Cardiac fibroblast (primary cell): ENCODE measurements around the gene PRPF38B.

Source experiments
- DNase-seq, 2 donors: peaks; one replicate each; pipeline versions ENCODE4 v3.0.0 to v3.0.0-alpha.2; 2010; ENCODE audit warnings: low read depth in 2 of 2
- H3K4me3 ChIP-seq, 2 donors: replicated peaks in 1 of 2; 1 replicate in 1 of 2; 2 replicates in 1 of 2; pipeline ENCODE4 v1.5.1; 2011; ENCODE audit warnings: low read depth in 2 of 2, low read length in 2 of 2, mild to moderate bottlenecking in 2 of 2, moderate library complexity in 1 of 2
- TF ChIP-seq, protein P1 (sequence below): IDR thresholded peaks from one replicate; pipeline ENCODE4 v1.5.1; 2011; ENCODE audit warnings: low read depth, mild to moderate bottlenecking, low read length, inconsistent platforms

Gene PRPF38B

DNA sequence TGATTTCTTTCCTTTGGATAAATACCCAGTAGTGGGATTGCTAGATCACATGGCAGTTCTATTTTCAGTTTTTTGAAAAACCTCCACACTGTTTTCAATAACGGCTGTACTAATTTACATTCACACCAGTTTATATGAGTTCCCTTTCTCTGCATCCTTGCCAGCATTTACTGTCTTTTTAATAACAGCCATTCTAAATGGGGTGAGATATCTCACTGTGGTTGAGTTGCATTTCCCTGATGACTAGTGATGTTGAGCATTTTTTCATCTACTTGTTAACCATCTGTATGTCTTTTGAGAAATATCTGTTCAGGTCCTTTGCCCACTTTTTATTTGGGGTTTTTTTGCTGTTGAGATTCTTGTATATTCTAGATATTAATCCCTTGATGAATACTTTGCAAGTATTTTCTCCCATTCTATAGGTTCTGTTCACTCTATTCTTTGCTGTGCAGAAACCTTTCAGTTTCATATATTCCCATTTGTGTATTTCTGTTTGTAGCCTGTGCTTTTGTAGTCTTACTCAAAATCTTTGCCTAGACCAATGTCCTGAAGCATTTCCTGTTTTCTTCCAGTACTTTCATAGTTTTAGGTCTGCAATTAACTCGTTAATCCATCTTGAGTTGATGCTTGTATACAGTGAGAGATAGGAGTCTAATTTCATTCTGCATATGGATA, 38.5 kb upstream of the PRPF38B start:
- TF ChIP-seq, protein P1, sequence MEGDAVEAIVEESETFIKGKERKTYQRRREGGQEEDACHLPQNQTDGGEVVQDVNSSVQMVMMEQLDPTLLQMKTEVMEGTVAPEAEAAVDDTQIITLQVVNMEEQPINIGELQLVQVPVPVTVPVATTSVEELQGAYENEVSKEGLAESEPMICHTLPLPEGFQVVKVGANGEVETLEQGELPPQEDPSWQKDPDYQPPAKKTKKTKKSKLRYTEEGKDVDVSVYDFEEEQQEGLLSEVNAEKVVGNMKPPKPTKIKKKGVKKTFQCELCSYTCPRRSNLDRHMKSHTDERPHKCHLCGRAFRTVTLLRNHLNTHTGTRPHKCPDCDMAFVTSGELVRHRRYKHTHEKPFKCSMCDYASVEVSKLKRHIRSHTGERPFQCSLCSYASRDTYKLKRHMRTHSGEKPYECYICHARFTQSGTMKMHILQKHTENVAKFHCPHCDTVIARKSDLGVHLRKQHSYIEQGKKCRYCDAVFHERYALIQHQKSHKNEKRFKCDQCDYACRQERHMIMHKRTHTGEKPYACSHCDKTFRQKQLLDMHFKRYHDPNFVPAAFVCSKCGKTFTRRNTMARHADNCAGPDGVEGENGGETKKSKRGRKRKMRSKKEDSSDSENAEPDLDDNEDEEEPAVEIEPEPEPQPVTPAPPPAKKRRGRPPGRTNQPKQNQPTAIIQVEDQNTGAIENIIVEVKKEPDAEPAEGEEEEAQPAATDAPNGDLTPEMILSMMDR = no peak
- DNase-seq = no peak
- H3K4me3 ChIP-seq = no peak overlapping the region

DNA sequence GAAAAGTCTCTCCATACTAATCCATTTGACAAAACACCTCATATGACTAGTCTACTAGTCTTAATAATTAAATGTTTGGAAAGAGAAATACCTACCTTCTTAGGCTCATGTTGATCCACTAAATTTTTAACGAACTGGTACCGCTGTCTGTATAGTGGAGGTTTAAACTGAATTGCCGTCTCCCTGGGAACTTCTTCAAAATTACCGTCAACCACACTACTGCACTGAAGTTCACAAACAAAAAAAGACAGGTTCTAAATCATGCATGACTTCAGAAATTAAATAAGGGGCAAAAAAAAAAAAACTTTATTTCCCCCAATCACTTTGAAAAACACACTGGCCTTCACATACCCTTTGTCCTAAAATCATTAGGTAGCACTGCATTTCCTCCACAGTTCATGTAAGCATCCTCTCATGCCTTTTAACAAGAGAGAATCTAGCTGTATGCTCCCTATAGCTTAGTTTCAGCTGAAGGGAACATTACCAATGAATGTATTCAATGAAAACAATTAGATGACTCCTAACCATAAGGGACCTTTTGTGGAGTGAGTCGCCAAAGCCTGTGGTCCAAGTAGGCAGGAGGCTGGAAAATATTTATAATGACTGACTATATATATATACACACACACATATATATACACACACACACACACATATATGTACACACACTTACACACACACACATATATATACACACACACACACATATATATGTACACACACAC, 34.6 kb upstream of the PRPF38B start:
- TF ChIP-seq, protein P1 = no peak
- no peak for DNase-seq
- H3K4me3 ChIP-seq = no peak overlapping the region

DNA sequence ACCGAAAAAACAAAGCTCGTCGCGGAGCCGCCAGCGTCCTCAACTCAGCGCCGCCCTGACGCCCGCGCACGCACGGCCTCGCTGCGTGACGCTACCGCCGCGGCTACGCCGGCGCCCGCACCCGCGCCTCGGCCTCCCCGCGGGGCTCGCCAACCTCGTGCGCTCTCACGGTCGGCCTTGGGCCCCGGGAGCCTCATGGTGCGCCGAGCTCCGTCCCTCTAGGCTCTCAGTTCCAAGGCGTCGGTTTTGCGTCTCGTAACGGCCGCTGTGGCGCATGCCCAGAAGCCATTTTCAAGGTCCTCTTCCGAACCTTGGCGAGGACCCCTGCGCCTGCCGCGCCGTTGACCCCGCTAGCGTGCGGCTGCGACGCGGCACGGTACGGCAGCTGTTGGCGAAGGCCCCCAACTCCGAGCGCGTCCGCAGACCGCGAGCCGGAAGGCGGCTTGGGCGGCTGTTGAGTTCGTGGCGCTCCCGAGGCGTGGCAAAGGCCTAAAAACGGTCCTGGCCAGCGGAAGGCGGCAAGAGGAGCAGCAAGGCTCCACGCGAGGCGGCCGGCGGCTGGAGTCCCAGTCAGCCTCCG, 31.0 kb upstream of the PRPF38B start, which contains the start of gene HENMT1:
Gene HENMT1 (minus strand): TSS at position 64 of the 580 bp plus-strand sequence. CDS start 1,209 bp downstream, outside the sequence.
- DNase-seq = peak; percentile 74 to 77
- TF ChIP-seq, protein P1 = no peak
- H3K4me3 ChIP-seq = peak within 1 kb of the TSS; percentile 49 to 50

DNA sequence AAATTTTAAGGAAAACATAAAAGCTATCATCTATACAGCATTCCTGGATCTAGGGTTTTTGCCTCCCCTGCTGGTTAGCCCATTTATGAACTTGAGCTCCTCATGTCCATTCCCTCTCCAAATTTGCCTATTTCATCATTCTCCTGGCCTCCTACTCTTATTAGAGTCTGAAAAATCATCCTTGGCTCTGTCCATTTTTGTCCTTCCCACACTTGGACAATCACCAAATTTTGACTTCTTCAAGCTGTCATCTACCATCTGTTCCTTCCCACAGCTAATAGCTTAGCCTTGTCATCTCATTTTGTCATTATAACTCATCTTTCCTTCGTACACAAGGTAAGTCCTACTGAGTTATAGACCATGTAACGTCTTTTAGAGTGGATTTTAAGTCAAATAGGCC, 29.0 kb upstream of the PRPF38B start:
- TF ChIP-seq, protein P1 = no peak
- DNase-seq = peak in 1 of 2 donors; percentile 24

DNA sequence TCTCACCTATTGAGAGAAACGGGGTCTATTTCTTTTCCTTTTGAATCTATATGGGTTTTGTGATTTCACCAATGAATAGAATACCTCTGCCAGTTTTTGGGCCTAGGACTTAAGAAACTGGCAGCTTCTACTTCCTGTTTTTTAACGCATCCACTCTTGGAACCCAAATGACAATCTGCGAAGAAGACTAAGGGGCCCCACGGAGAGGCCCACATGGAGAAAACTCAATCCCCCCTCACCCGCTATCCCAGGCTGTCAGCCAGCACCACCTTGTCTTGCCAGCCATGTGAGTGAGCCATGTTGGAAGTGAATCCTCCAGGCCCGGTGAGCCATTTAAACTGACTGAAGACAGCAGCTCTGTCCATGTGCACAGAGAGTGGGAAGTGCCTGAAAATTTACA, 27.6 kb upstream of the PRPF38B start:
- DNase-seq = no peak
- TF ChIP-seq, protein P1 = no peak
- H3K4me3 ChIP-seq = no peak overlapping the region

More for the DNA sequence above, 29.0 kb upstream of the PRPF38B start:
- H3K4me3 ChIP-seq = no peak overlapping the region

DNA sequence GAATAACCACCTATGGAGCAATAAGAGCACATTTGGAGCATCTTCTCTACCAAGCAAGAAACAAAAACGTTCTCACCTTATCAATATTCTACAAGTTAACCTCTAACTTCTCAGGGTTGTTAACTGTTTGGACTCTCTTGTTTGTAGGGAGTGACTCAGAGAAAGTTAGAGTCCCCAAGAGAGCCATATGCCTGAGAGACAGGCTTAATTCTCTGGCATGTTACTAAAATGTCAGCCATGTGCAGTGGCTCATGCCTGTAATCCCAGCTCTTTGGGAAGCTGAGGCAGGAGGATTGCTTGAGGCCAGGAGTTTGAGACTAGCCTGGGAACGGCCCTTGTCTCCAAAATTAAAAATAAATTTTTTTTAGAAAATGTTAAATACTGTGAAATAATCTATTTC, 27.0 kb upstream of the PRPF38B start:
- DNase-seq = no peak
- TF ChIP-seq, protein P1 = no peak
- H3K4me3 ChIP-seq = no peak overlapping the region
